Spinal cord (tissue), 10 donors: Measurements from ENCODE around the gene STAM. TPM values are rescaled to one million over a fixed set of nuclear protein-coding genes. Genes with fewer than 3 reads are reported as not detected.

Experiments
- DNase-seq, 6 donors: peaks; one replicate each; pipeline versions ENCODE4 v3.0.0 to v3.0.0-alpha.2; 2013 to 2015; ENCODE audit warnings: low spot score in 6 of 6, low read depth in 4 of 6
- H3K27ac ChIP-seq: one replicate; pipeline ENCODE4 v1.5.1; 2013; ENCODE audit warnings: low read depth, low read length, control low read depth
- H3K27me3 ChIP-seq: one replicate; pipeline ENCODE4 v1.6.1; 2013; ENCODE audit warnings: low read length; ENCODE audit not compliant: control insufficient read depth, insufficient read depth
- H3K36me3 ChIP-seq: one replicate; pipeline ENCODE4 v1.6.1; 2013; ENCODE audit warnings: low read length; ENCODE audit not compliant: control insufficient read depth, insufficient read depth
- H3K4me1 ChIP-seq: one replicate; pipeline ENCODE4 v1.6.1; 2013; ENCODE audit warnings: low read length; ENCODE audit not compliant: control insufficient read depth, insufficient read depth
- H3K4me3 ChIP-seq: one replicate; pipeline ENCODE4 v1.5.1; 2013; ENCODE audit warnings: low read depth, low read length, control low read depth
- H3K9me3 ChIP-seq: one replicate; pipeline ENCODE4 v1.6.1; 2013; ENCODE audit warnings: low read length; ENCODE audit not compliant: control insufficient read depth, insufficient read depth
- WGBS: methylation state at CpG from one replicate; pipeline ENCODE4 v1.1.5; 2013; ENCODE audit warnings: missing lambda C conversion rate; ENCODE audit not compliant: insufficient coverage; 5-methylcytosine and 5-hydroxymethylcytosine counted together
- polyA plus RNA-seq, 2 donors: library from polyadenylated mRNA; unstranded; fragments of 120-200 nt; gene quantifications; one replicate each; pipeline ENCODE4 v1.2.1, GENCODE V29; 2013; ENCODE audit not compliant: insufficient read length in 2 of 2
- total RNA-seq, 2 donors: library from RNA; depleted of rRNA in 1 of 2; stranded (reverse); fragments of 120-200 nt in 1 of 2; fragments of >200 nt in 1 of 2; gene quantifications; one replicate each; pipeline versions ENCODE4 v1.2.3 to v1.2.4, GENCODE V29; 2013 to 2014
- donor health status: healthy.

Gene STAM
- total and polyA plus RNA-seq, 4 donors, result 29.9 to 55.3 (median 41.8) TPM

DNA sequence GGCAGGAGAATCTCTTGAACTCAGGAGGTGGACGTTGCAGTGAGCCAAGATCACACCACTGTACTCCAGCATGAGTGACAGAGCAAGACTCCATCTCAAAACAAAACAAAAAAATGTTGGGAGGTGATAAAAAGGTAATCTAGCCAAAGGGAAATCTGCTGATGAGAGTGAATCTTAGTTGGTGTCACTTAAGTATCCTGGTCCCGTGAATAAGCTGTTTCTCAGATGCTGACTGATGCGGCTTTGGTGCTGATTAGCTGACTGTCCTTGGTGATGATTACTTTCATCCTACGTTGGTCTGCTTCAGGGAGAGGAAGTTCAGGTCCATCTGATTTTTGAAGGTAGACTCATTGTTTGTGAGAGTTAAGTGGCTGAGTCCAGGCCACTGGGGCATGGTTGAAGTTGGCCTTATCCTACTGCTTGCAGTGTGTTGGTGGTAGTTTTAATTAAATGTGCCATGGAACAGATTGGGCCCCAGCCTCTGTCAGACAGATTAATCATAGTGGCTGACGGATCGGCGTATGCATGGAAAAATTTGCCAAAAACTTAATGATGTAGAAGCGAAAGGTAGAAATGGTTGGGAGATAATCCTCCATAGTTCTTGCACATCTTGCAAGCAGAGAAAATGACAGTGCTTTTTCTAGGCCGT is 90.6 kb downstream of the STAM start:
- Histone ChIP-seq H3K4me1 (peaks cover 3% of the 10 kb centered on the region), H3K27ac (no peak overlapping the region), H3K36me3 (no peaks in the 10 kb centered on the region), H3K27me3 (no peaks in the 10 kb centered on the region), H3K9me3 (no peaks in the 10 kb centered on the region), H3K4me3 (no peak overlapping the region)
- DNase-seq, result no peak
- 88% methylated on average over 7 of the region's 9 CpGs for WGBS

DNA sequence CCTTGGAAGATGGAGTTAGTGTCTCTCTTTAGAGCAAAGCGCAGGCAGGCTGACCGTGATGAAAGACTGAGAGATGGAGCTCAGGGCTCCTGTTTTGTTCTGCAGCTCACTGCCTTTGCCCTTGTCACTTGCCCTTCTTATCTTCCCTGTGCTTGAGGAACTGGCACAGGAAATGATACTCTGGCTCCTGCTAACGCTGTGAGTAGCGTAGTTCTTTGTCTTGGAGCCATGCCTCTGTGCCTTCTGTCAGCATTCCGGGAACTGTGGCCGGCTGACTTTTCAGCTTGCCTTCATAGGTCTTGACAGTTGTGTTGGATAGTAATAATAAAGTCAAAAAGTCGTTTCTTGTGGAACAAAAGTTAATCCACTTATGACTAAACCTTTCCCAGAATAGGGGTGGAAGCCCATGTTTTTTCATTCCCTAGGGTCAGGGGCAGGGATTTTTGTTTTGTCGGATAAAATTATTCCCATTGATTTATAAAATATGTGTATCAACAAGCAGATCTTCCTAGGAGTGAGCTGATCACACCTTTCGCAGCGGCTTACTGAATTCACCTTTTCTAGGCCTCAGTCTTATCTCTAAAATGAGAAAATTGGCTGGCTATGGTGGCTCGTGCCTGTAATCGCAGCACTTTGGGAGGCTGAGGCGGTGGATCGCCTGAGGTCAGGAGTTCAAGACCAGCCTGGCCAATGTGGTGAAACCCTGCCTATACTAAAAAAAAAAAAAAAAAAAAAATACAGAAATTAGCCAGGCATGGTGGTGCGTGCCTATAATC is 91.4 kb downstream of the STAM start:
- Histone ChIP-seq H3K27ac (no peak overlapping the region), H3K36me3 (no peaks in the 10 kb centered on the region), H3K4me1 (peaks cover 3% of the 10 kb centered on the region), H3K4me3 (no peak overlapping the region), H3K9me3 (no peaks in the 10 kb centered on the region), H3K27me3 (no peaks in the 10 kb centered on the region)
- WGBS, result 70% methylated on average over 3 of the region's 15 CpGs
- DNase-seq, result peak in 1 of 6 donors; percentile 26

DNA sequence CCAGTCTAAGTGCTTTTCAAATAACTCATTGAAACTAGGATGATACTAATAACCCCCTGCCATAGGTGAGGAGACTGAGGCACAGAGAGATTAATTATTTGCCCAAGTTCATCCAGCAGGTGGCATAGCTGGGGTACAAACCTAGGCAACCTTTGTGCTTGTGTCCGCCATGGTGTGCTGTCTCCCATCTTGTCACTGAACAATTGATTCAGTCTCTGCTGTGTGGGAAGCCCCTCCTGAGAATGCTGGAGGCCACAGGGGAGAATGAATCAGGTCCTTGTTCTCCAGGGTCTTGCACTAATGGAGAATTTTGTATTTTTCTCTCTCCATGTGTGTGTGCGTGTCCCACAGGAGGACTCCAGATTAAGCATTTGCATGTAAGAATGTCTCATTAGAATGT is 92.3 kb downstream of the STAM start:
- no peak overlapping the region for H3K27ac ChIP-seq
- no peak overlapping the region for H3K4me3 ChIP-seq

DNA sequence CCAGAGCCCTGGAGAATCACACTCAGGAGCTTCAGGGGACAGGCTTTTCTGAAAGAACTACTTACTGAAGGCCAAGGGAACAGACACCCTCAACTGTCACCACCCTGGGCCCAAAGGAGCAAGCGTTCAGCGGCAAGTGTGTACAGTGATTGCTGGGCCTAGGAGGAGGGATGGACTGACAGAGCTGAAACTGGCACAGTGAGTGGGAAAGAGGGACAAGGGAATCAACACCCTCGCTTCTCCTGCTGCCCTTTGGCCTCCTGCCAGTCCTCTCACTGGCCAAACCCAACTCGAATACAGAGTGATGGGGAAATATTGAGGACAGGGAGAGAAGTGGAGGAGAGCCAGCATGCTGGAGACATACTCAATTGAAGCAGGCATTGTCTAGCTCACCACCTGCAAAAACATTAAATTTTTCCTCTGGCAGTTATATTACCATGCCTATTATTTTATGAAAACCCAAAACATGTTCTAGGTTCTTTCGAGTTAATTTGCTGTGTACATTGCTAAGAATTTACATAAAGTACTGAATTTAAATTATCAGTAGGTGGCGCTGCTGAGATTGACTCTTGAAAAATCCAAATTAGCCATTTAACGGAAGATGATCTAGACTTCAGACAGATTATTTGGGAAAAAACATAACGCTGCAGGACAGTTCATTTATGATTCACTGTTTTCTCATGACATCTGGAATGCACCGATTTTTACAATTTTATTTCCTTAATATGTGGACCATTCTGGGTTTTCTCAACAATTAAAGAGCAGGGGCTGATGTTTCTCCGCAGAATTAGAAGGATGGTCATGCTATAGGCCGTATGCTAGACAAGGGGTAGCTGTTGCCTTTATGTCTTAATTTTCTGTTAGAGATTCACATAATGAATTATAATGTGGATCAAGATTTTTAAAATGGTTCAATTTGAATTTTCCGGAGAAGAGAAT is 93.3 kb downstream of the STAM start:
- DNase-seq, result peak in 2 of 6 donors; percentile 55 to 84
- Histone ChIP-seq H3K27ac (no peak overlapping the region), H3K4me1 (peaks cover 3% of the 10 kb centered on the region), H3K27me3 (no peaks in the 10 kb centered on the region), H3K9me3 (no peaks in the 10 kb centered on the region), H3K36me3 (no peaks in the 10 kb centered on the region), H3K4me3 (no peak overlapping the region)
- 38% methylated on average over 3 of the region's 12 CpGs for WGBS

More for the DNA sequence above, 92.3 kb downstream of the STAM start:
- peaks cover 3% of the 10 kb centered on the region for H3K4me1 ChIP-seq
- no peaks in the 10 kb centered on the region for H3K27me3 ChIP-seq
- no peaks in the 10 kb centered on the region for H3K9me3 ChIP-seq
- DNase-seq, result peak in 1 of 6 donors; percentile 37
- no peaks in the 10 kb centered on the region for H3K36me3 ChIP-seq
- 45% methylated on average over 1 of the region's 2 CpGs for WGBS

DNA sequence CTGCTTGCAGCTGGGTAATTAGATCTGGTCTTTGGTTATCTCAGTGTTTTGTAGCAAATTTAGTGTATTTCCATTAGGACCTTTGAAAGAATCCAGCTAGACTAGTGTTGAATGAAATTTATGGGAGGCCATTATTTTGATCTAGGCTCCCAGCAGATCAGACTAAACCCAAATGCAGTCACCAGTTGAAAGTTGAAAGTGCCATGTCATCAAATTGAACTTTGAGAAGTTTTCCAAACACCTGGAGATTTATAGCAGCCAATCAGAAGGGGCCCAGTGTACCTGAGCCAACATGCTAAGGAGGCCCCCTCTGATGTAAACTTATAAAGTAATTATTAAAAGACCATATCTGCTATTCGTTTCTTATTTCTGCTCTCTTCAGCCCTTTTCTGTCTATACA is 96.7 kb downstream of the STAM start:
- DNase-seq, result no peak
- no CpG with 5 or more reads among the region's 1 CpG for WGBS
- no peaks in the 10 kb centered on the region for H3K36me3 ChIP-seq
- H3K9me3 ChIP-seq, result no peaks in the 10 kb centered on the region
- H3K27me3 ChIP-seq, result no peaks in the 10 kb centered on the region
- no peak overlapping the region for H3K27ac ChIP-seq
- H3K4me3 ChIP-seq, result no peak overlapping the region
- peaks cover 3% of the 10 kb centered on the region for H3K4me1 ChIP-seq

DNA sequence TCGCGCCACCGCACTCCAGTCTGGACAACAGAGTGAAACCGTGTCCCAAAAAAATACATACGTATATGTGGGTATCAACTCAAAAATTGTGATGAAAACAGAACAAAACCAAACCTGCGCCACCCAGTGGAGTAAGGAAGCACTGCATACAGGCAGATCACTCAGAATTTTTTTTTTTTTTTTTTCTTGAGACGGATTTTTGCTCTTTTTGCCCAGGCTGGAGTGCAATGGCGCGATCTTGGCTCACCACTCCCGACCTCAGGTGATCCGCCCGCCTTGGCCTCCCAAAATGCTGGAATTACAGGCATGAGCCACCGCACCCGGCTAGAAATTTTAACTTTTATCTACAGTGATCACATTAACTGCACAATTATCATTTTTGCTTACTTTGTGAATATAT is 99.0 kb downstream of the STAM start:
- Histone ChIP-seq H3K4me3 (no peak overlapping the region), H3K27ac (no peak overlapping the region), H3K27me3 (no peaks in the 10 kb centered on the region), H3K36me3 (no peaks in the 10 kb centered on the region), H3K9me3 (no peaks in the 10 kb centered on the region), H3K4me1 (no peaks in the 10 kb centered on the region)
- 27% methylated on average over 7 of the region's 14 CpGs for WGBS
- peak in 2 of 6 donors; percentile 54 to 77 for DNase-seq

DNA sequence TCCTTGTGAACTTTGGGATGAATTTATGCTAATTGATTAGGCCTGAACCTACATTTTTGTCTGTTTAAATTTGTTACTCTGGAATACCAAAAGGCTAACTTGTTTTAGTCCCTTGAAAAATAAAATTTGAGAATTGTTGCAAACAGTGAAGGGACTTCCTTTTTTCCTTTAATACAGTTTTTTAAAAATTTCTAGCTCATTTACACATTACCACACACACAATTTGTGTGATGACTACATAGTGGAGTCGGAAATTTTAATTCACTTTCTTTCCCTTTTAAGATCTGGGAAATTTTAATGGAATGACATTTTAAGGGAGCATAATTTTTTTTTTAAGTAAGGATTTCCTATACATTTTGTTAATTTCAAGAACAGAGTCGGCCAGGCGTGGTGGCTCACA is 99.5 kb downstream of the STAM start:
- H3K27ac ChIP-seq, result no peak overlapping the region
- DNase-seq, result no peak

DNA sequence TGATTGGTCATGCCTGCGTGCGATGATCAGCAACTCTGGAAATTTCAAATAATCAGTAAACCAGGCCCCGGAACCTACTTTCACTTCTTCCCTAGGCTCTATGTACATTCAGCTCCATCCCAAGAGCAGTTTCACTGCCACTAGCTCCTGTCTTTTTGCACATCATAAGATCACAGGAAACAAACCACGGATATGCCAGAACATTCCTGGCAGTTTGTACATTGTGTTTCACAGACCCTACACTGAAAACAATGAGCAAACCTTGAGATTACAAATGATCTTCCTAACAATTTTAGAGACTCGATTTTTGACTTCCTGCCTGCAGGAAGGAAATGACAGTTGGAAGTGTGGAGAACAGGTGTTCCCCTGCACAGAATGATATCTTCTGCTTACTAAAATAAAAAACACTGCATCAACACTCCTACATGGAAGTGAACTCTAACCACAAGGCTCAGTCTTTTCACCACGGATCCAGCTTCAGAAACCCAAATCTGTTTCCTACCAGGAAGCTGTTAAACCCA is 100.5 kb downstream of the STAM start:
- Histone ChIP-seq H3K4me1 (no peaks in the 10 kb centered on the region), H3K36me3 (no peaks in the 10 kb centered on the region), H3K27me3 (no peaks in the 10 kb centered on the region), H3K4me3 (no peak overlapping the region), H3K27ac (no peak overlapping the region), H3K9me3 (no peaks in the 10 kb centered on the region)
- 95% methylated on average over 4 of the region's 6 CpGs for WGBS
- no peak for DNase-seq

More for the DNA sequence above, 99.5 kb downstream of the STAM start:
- Histone ChIP-seq H3K36me3 (no peaks in the 10 kb centered on the region), H3K4me1 (no peaks in the 10 kb centered on the region), H3K27me3 (no peaks in the 10 kb centered on the region), H3K4me3 (no peak overlapping the region), H3K9me3 (no peaks in the 10 kb centered on the region)
- WGBS, result 100% methylated on average over 2 of the region's 3 CpGs

DNA sequence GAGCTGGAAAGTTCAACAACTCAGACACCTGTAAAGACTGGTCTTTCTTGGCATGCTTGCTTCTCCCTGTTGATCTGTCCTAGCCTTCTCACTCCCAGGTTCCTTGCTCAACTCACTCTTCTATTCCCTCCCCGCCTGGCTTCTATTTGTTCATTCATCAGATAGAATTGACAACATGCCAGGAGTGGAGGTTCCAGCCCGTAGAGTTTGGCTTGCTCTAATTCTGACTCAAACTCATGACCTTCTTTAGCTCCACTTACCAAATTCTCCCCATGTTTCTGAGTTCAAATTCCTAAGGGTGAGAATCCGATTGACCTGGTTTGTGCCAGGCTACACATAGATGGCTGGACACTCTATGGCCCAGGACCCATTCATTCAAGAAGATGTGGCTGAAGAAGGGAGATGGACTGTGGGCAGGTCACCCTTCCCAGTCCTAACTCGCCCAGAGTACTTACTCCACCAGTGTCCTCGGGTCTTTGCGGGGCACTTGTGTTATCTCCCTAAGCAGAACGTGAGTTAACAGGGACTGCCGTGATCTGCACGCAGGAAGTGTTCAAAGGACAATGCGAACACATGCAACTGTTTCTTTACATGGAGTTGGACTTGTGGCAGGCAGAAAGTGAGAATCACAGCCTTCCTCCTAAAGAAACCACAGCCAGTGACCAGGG is 104.1 kb downstream of the STAM start:
- H3K4me1 ChIP-seq, result no peaks in the 10 kb centered on the region
- H3K27me3 ChIP-seq, result no peaks in the 10 kb centered on the region
- H3K27ac ChIP-seq, result no peak overlapping the region
- no peaks in the 10 kb centered on the region for H3K9me3 ChIP-seq
- no peak overlapping the region for H3K4me3 ChIP-seq
- no peak for DNase-seq
- WGBS, result 94% methylated on average over 4 of the region's 10 CpGs
- H3K36me3 ChIP-seq, result no peaks in the 10 kb centered on the region
